ENCODE results near the gene IFITM2. TPM values are rescaled to one million over a fixed set of nuclear protein-coding genes. Genes with fewer than 3 reads are reported as not detected.

IFITM2 gene
- total and polyA plus RNA-seq, 2 of the 13 experiments (the other 11 are each of a cell fraction or from before 2014, with no cell fraction given): 13.8 to 267 TPM

GRCh38 chr11:299951-300735 lies 7.5 kb upstream of the IFITM2 start (continued):
- TF ChIP-seq, protein P1, sequence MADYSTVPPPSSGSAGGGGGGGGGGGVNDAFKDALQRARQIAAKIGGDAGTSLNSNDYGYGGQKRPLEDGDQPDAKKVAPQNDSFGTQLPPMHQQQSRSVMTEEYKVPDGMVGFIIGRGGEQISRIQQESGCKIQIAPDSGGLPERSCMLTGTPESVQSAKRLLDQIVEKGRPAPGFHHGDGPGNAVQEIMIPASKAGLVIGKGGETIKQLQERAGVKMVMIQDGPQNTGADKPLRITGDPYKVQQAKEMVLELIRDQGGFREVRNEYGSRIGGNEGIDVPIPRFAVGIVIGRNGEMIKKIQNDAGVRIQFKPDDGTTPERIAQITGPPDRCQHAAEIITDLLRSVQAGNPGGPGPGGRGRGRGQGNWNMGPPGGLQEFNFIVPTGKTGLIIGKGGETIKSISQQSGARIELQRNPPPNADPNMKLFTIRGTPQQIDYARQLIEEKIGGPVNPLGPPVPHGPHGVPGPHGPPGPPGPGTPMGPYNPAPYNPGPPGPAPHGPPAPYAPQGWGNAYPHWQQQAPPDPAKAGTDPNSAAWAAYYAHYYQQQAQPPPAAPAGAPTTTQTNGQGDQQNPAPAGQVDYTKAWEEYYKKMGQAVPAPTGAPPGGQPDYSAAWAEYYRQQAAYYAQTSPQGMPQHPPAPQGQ (CRISPR knock-in tag; IDR thresholded peaks at IDR 0.05; ENCODE audit: borderline replicate concordance): no peak
- TF ChIP-seq ZMAT3 (CRISPR knock-in tag; conservative IDR thresholded peaks at IDR 0.05): no peak
- no peak for TF ChIP-seq ZNF543 (CRISPR knock-in tag; IDR thresholded peaks at IDR 0.05)
- TF ChIP-seq ZNF33B (CRISPR knock-in tag; IDR thresholded peaks at IDR 0.05): no peak
- TF ChIP-seq ZNF7 (CRISPR knock-in tag; IDR thresholded peaks at IDR 0.05): peak; percentile 68
- TF ChIP-seq TFAP4 (IDR thresholded peaks at IDR 0.05; ENCODE audit: borderline replicate concordance, low read depth): peak; percentile 50; the same call in 1 of the 2 replicates
- no peak for TF ChIP-seq ZNF513 (CRISPR knock-in tag; conservative IDR thresholded peaks at IDR 0.05)
- peak; percentile 70 for TF ChIP-seq ZBTB33 (CRISPR knock-in tag; IDR thresholded peaks at IDR 0.05)
- TF ChIP-seq ZNF382 (CRISPR knock-in tag; IDR thresholded peaks at IDR 0.05; ENCODE audit: borderline replicate concordance): no peak
- TF ChIP-seq ZNF678 (CRISPR knock-in tag; IDR thresholded peaks at IDR 0.05): no peak

Measured in HepG2 (cell line).